SK-N-SH (cell line): ENCODE data around the gene ACAP3. TPM values are rescaled to one million over a fixed set of nuclear protein-coding genes. Genes with fewer than 3 reads are reported as not detected.
A peak's percentile ranks its signal among the peaks of the same experiment; 100 is the strongest.

Experiments used
- CTCF ChIA-PET: fragments of 300-600, 350-600 bp; formaldehyde crosslinking; extraction: SDS; loops from one replicate; lab custom pipeline; 2021; lab: Yijun Ruan, JAX
- POLR2A ChIA-PET: fragments of 350-600 bp; sonication (Branson Sonifier 250); formaldehyde crosslinking; extraction: SDS; loops from one replicate; lab custom pipeline; 2020; ENCODE audit warnings: antibody characterized with exemption, inconsistent platforms; lab: Yijun Ruan, JAX
- DNase-seq: peaks from one replicate; pipeline ENCODE4 v3.0.0; 2012
- H2AFZ ChIP-seq: fragments of 200-600 bp; sonication (generic); 2 replicates; pipeline ENCODE4 v1.8.1; 2016; ENCODE audit warnings: antibody characterized with exemption, mild to moderate bottlenecking, low read depth
- H3F3A ChIP-seq: fragments of 200-600 bp; sonication (generic); replicated peaks from 2 replicates; pipeline ENCODE3; 2016; ENCODE audit warnings: antibody characterized with exemption, mild to moderate bottlenecking; ENCODE audit not compliant: insufficient read depth
- H3K27ac ChIP-seq, 2 experiments: fragments of 200-500 bp in 1 of 2; fragments of 200-600 bp in 1 of 2; sonication (Bioruptor generic) in 1 of 2; sonication (generic), shearing (Covaris generic) in 1 of 2; 2 replicates each; pipeline versions ENCODE4 v1.5.1 to v1.6.1; 2014 to 2016; ENCODE audit warnings: low read depth in 2 of 2, inconsistent platforms in 1 of 2, low read length in 1 of 2, mild to moderate bottlenecking in 1 of 2, mixed read lengths in 1 of 2
- H3K27me3 ChIP-seq: fragments of 200-600 bp; sonication (generic), shearing (Covaris generic); 2 replicates; pipeline ENCODE4 v1.6.1; 2016; ENCODE audit warnings: mixed run types; ENCODE audit not compliant: insufficient read depth
- H3K36me3 ChIP-seq, 2 experiments: fragments of 200-500 bp in 1 of 2; fragments of 200-600 bp in 1 of 2; sonication (Bioruptor generic) in 1 of 2; sonication (generic) in 1 of 2; replicated peaks in 1 of 2; 2 replicates each; pipeline versions ENCODE3 to v1.5.1; 2014 to 2016; ENCODE audit warnings: low read length in 1 of 2, mild to moderate bottlenecking in 1 of 2; ENCODE audit not compliant: insufficient read depth in 2 of 2, control insufficient read depth in 1 of 2
- H3K4me1 ChIP-seq, 2 experiments: fragments of 200-500 bp in 1 of 2; fragments of 200-600 bp in 1 of 2; sonication (Bioruptor generic) in 1 of 2; sonication (generic), shearing (Covaris generic) in 1 of 2; 2 replicates each; pipeline versions ENCODE4 v1.5.1 to v1.6.1; 2014 to 2016; ENCODE audit warnings: low read depth in 1 of 2, low read length in 1 of 2, mixed run types in 1 of 2; ENCODE audit not compliant: insufficient read depth in 2 of 2, control insufficient read depth in 1 of 2
- H3K4me2 ChIP-seq: fragments of 200-600 bp; sonication (generic), shearing (Covaris generic); 2 replicates; pipeline ENCODE4 v1.6.1; 2017; ENCODE audit warnings: mixed run types
- H3K4me3 ChIP-seq, 2 experiments: fragments of 200-500 bp in 1 of 2; fragments of 200-600 bp in 1 of 2; sonication (Bioruptor generic) in 1 of 2; sonication (generic), shearing (Covaris generic) in 1 of 2; 2 replicates each; pipeline versions ENCODE4 v1.5.1 to v1.8.1; 2014 to 2016; ENCODE audit warnings: low read depth in 2 of 2, inconsistent platforms in 1 of 2, low read length in 1 of 2, mild to moderate bottlenecking in 1 of 2, mixed read lengths in 1 of 2, moderate library complexity in 1 of 2
- H3K79me2 ChIP-seq: fragments of 200-600 bp; sonication (generic); 2 replicates; pipeline ENCODE4 v1.8.1; 2017; ENCODE audit warnings: mild to moderate bottlenecking; ENCODE audit not compliant: insufficient read depth
- H3K9ac ChIP-seq: fragments of 200-600 bp; sonication (generic); 2 replicates; pipeline ENCODE4 v1.6.1; 2017; ENCODE audit warnings: mixed run types
- H3K9me2 ChIP-seq: fragments of 200-600 bp; sonication (generic); 2 replicates; pipeline ENCODE4 v1.6.1; 2017; ENCODE audit warnings: mixed run types
- H3K9me3 ChIP-seq: fragments of 200-600 bp; sonication (generic); 2 replicates; pipeline ENCODE4 v1.6.1; 2017; ENCODE audit warnings: mixed run types, mild to moderate bottlenecking, moderate library complexity
- H4K20me1 ChIP-seq: fragments of 200-600 bp; sonication (generic); 2 replicates; pipeline ENCODE4 v1.6.1; 2017; ENCODE audit warnings: mild to moderate bottlenecking, mixed run types; ENCODE audit not compliant: insufficient read depth
- CHD2 ChIP-seq: fragments of 150-350 bp; IDR thresholded peaks from 2 replicates; pipeline ENCODE4 v1.6.1; 2018; ENCODE audit warnings: low read length; ENCODE audit not compliant: partially characterized antibody
- EP300 ChIP-seq, 2 experiments: IDR thresholded peaks; 2 replicates each; pipeline versions ENCODE4 v1.4.0 to v1.6.1; 2012; ENCODE audit warnings: borderline replicate concordance in 1 of 2, low read depth in 1 of 2, low read length in 1 of 2
- FOXM1 ChIP-seq: IDR thresholded peaks from 2 replicates; pipeline ENCODE4 v1.4.0; 2012; ENCODE audit warnings: low read depth, mild to moderate bottlenecking
- GATA2 ChIP-seq: sonication (generic); formaldehyde crosslinking; IDR thresholded peaks from 2 replicates; pipeline ENCODE4 v1.5.0; 2020; ENCODE audit warnings: mild to moderate bottlenecking, missing genetic modification reagents
- MAX ChIP-seq: IDR thresholded peaks from 2 replicates; pipeline ENCODE4 v1.4.0; 2012; ENCODE audit warnings: low read depth
- NRF1 ChIP-seq: IDR thresholded peaks from 2 replicates; pipeline ENCODE4 v1.6.1; 2012; ENCODE audit warnings: low read depth, mild to moderate bottlenecking, low read length
- PBX3 ChIP-seq: IDR thresholded peaks from 2 replicates; pipeline ENCODE4; 2012
- POLR2AphosphoS5 ChIP-seq: IDR thresholded peaks from 2 replicates; pipeline ENCODE4 v1.6.1; 2012; ENCODE audit warnings: low read depth, low read length
- RAD21 ChIP-seq: IDR thresholded peaks from 2 replicates; pipeline ENCODE4 v1.6.1; 2012; ENCODE audit warnings: mild to moderate bottlenecking, low read length
- RFX5 ChIP-seq: IDR thresholded peaks from 2 replicates; pipeline ENCODE4 v1.6.1; 2012; ENCODE audit warnings: mild to moderate bottlenecking, improper control_type of control experiment, low read length
- RXRA ChIP-seq: IDR thresholded peaks from 2 replicates; pipeline ENCODE4 v1.4.0; 2012; ENCODE audit warnings: low read depth, mild to moderate bottlenecking, borderline replicate concordance
- SIN3A ChIP-seq: IDR thresholded peaks from 2 replicates; pipeline ENCODE4 v1.6.1; 2012; ENCODE audit warnings: low read depth, mild to moderate bottlenecking, low read length, moderate library complexity, borderline replicate concordance
- TEAD4 ChIP-seq: IDR thresholded peaks from 2 replicates; pipeline ENCODE4 v1.4.0; 2012; ENCODE audit warnings: mild to moderate bottlenecking, borderline replicate concordance; ENCODE audit not compliant: insufficient read depth
- USF2 ChIP-seq: fragments of 150-350 bp; IDR thresholded peaks from 2 replicates; pipeline ENCODE4 v1.6.1; 2017; ENCODE audit warnings: antibody characterized with exemption, low read length, low read depth, borderline replicate concordance
- WGBS: methylation state at CpG from one replicate; pipeline ENCODE4 v1.1.6; 2017; ENCODE audit warnings: low lambda C conversion rate; 5-methylcytosine and 5-hydroxymethylcytosine counted together
- polyA plus RNA-seq, 3 experiments: library from polyadenylated mRNA; depleted of rRNA; stranded (reverse); fragments of >200 nt; gene quantifications; 2 replicates each; pipeline ENCODE4 v1.2.3, GENCODE V29; 2012

The ACAP3 gene
- polyA plus RNA-seq, 1 of the 3 experiments (the other 2 are of a cell fraction) = 51.7 TPM

DNA sequence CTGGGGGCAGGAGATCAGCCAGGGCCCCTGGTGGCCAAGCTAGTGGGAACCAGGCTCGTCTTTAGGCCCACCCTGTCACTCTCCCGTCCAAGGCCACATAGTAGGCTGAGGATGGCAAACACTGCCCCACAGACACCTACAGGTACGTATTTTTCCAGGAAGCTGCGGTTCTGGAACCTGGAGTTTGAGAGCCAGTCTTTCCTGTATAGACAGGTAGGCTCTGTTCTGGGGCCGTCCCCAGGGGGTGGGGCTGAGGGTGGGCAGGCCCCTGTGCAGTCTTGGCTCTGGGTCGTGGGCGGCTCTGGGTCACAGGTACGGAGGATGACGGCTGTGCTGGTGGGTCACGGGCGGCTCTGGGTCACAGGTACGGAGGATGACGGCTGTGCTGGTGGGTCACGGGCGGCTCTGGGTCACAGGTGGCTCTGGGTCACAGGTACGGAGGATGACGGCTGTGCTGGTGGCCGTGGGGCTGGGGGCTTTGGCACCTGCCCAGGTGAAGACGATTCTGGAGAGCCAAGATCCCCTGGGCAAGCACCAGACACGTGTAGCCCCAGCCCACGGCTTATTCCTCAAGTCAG is 2.8 kb upstream of the ACAP3 start:
- WGBS = 86% methylated on average over 9 of the region's 21 CpGs
- POLR2A ChIA-PET = no interaction called here
- TF ChIP-seq USF2 = no peak
- TF ChIP-seq, all 33 proteins: peak for 0
- Histone ChIP-seq H3K36me3 (peaks cover 0 to 52% of the 10 kb centered on the region in 2 experiments), H3K9ac (no peak overlapping the region), H3K79me2 (peaks cover 29% of the 10 kb centered on the region), H3K4me2 (no peak overlapping the region), H3K27me3 (no peaks in the 10 kb centered on the region), H3K9me3 (no peaks in the 10 kb centered on the region), H3K4me3 (no peak overlapping the region), H3F3A (no peaks in the 10 kb centered on the region), H2AFZ (no peak overlapping the region), H3K27ac (no peak overlapping the region), H3K9me2 (no peaks in the 10 kb centered on the region), H3K4me1 (peaks cover 5 to 23% of the 10 kb centered on the region in 2 experiments; a peak in 2 of 4 replicates), H4K20me1 (peaks cover 15% of the 10 kb centered on the region; the same call in 1 of the 2 replicates)
- CTCF ChIA-PET = interaction anchor here (1.3 to 1.4 kb wide), 2 partner anchors 8 to 19 kb away, joined by 3 to 5 read pairs; no protein-coding TSS in a partner anchor
- DNase-seq = no peak

GRCh38 chr1:1310109-1310385 is 2.3 kb upstream of the ACAP3 start:
- Histone ChIP-seq H3K27ac (no peak overlapping the region), H3K4me3 (no peak overlapping the region), H2AFZ (no peak overlapping the region), H3K9me2 (no peaks in the 10 kb centered on the region), H3K79me2 (peaks cover 31% of the 10 kb centered on the region), H3K4me1 (peaks cover 10 to 29% of the 10 kb centered on the region in 2 experiments; a peak in 2 of 4 replicates), H3K4me2 (no peak overlapping the region; the same call in 1 of the 2 replicates), H3K36me3 (peaks cover 0 to 49% of the 10 kb centered on the region in 2 experiments), H3K9me3 (no peaks in the 10 kb centered on the region), H4K20me1 (peaks cover 15% of the 10 kb centered on the region; the same call in 1 of the 2 replicates), H3K9ac (no peak overlapping the region), H3F3A (no peaks in the 10 kb centered on the region), H3K27me3 (no peaks in the 10 kb centered on the region)
- CTCF ChIA-PET = interaction anchor here (1.1 to 1.4 kb wide), 3 partner anchors 9 to 38 kb away, joined by 3 to 7 read pairs (median 5); partner anchors contain the start of gene DVL1
- TF ChIP-seq EP300 (IDR thresholded peaks at IDR 0.05; ENCODE audit: borderline replicate concordance in 1 of 2, low read depth in 1 of 2, low read length in 1 of 2) (no peak), CHD2 (no peak)
- POLR2A ChIA-PET = interaction anchor here (1.2 kb wide), 1 partner anchor 15 kb away, joined by 3 read pairs; no protein-coding TSS in a partner anchor
- no peak for DNase-seq
- no CpG with 5 or more reads among the region's 3 CpGs for WGBS

DNA sequence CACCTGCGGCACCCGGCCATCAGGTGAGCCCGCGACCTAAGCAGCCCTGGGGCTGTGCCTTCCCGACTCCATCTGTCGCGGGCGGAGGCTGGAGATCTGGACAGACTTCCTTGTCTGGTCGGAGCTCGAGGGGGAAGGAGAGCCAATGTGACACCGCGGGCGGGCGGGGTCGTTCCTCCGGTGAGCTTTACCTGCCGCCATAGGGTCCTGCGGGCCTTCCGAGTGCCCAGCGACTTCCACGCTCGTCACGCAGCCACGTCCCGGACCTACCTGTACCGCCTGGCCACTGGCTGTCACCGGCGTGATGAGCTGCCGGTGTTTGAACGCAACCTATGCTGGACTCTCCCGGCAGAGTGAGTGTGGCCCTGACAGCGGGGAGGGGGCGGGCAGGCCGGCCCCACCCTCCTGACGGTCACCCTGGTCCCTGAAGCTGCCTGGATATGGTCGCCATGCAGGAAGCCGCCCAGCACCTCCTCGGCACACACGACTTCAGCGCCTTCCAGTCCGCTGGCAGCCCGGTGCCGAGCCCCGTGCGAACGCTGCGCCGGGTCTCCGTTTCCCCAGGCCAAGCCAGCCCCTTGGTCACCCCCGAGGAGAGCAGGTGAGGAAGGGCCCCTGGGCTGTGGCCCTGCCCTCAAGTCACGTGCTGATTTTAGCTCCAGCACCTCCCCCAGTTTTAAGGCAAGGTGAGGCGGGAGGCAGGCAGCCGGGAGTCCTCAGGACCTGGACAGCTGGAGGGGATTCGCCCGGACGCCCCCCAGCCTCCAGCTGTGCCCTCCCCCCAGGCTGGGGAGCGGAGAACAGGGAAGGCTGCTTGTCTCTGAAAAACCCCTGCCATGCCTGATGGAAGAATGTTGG is 1.8 kb upstream of the ACAP3 start:
- POLR2A ChIA-PET = interaction anchor here (1.2 kb wide), 1 partner anchor 16 kb away, joined by 3 read pairs; no protein-coding TSS in a partner anchor
- TF ChIP-seq SIN3A = no peak
- TF ChIP-seq EP300 (IDR thresholded peaks at IDR 0.05; ENCODE audit: borderline replicate concordance in 1 of 2, low read depth in 1 of 2, low read length in 1 of 2) = no peak
- no peak for TF ChIP-seq POLR2AphosphoS5
- TF ChIP-seq MAX = no peak
- no peak for TF ChIP-seq GATA2 (CRISPR knock-in tag)
- no peak for TF ChIP-seq NRF1
- TF ChIP-seq FOXM1 = no peak
- TF ChIP-seq USF2 = no peak
- no peak for TF ChIP-seq PBX3
- TF ChIP-seq RFX5 = no peak
- no peak for TF ChIP-seq RAD21
- no peak for TF ChIP-seq TEAD4
- no peak for TF ChIP-seq RXRA

More for the DNA sequence above, 1.8 kb upstream of the ACAP3 start:
- Histone ChIP-seq H3K27ac (peak overlapping the region in 1 of 2 experiments; percentile 16; a peak in 1 of 4 replicates), H2AFZ (no peak overlapping the region), H3K4me2 (peak overlapping the region; percentile 87), H3K4me1 (peaks cover 13 to 34% of the 10 kb centered on the region in 2 experiments; a peak in 2 of 4 replicates), H3K36me3 (peaks cover 0 to 43% of the 10 kb centered on the region in 2 experiments), H3K27me3 (no peaks in the 10 kb centered on the region), H3K9me2 (no peaks in the 10 kb centered on the region), H3K9ac (peak overlapping the region; percentile 74), H4K20me1 (peaks cover 15% of the 10 kb centered on the region; the same call in 1 of the 2 replicates), H3K4me3 (peak overlapping the region; percentile 66 to 85), H3K79me2 (peaks cover 32% of the 10 kb centered on the region), H3F3A (no peaks in the 10 kb centered on the region), H3K9me3 (no peaks in the 10 kb centered on the region)
- peak; percentile 52 for DNase-seq
- CTCF ChIA-PET = interaction anchor here (1.1 to 1.4 kb wide), 3 partner anchors 9 to 39 kb away, joined by 3 to 7 read pairs (median 5); partner anchors contain the start of gene DVL1
- WGBS = 83% methylated on average over 19 of the region's 57 CpGs
